GM12891 (cell line): ENCODE results near the gene AMBRA1.

Source experiments
- POLR2A ChIP-seq: IDR thresholded peaks from 2 replicates; pipeline ENCODE4 v1.6.1; 2011; ENCODE audit warnings: low read depth, low read length, control low read depth
- POLR2AphosphoS5 ChIP-seq: IDR thresholded peaks from 2 replicates; pipeline ENCODE4 v1.6.1; 2011; ENCODE audit warnings: low read depth, low read length, control low read depth

DNA sequence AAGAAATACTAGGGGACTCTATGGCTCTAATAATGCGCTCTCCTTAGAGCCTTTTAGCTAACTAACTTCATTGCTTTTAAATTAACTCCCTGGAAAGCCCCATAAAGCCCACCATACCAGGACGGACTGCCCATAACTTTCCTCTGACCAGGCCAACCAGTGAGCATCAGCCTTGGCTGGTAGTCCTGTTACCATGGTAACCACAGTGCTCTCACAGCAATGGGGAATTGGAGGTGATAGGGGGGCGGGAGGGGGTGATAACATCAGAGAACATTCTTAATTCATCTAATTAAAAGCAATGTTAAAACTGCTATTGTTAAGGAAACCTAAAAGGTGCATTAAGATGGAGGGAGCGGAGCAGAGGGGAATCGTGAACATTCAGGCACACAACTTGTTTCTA is 175.1 kb downstream of the AMBRA1 start:
- TF ChIP-seq POLR2A (no peak), POLR2AphosphoS5 (no peak)
